ENCODE data around the gene ATP1A1.

The ATP1A1 gene

GRCh38 chr1:116415200-116415698, 42.2 kb downstream of the ATP1A1 start:
- DNase-seq (ENCODE audit: low read depth in 2 of 2) = no peak

GRCh38 chr1:116415699-116416533, 42.9 kb downstream of the ATP1A1 start:
- no peak for DNase-seq (ENCODE audit: low read depth in 2 of 2)

GRCh38 chr1:116416854-116417513, 43.9 kb downstream of the ATP1A1 start:
- no peak for DNase-seq (ENCODE audit: low read depth in 2 of 2)

- no peak for DNase-seq (ENCODE audit: low read depth in 2 of 2)
Measured at GRCh38 chr1:116417678-116418077, 44.6 kb downstream of the ATP1A1 start.

- DNase-seq (ENCODE audit: low read depth in 2 of 2) = peak; percentile 59 to 70
Measured at GRCh38 chr1:116418091-116418830, 45.2 kb downstream of the ATP1A1 start.

- DNase-seq (ENCODE audit: low read depth in 2 of 2) = no peak
Measured at GRCh38 chr1:116420417-116421200, 47.6 kb downstream of the ATP1A1 start.

- DNase-seq (ENCODE audit: low read depth in 2 of 2) = no peak
Measured at GRCh38 chr1:116424438-116424837, 51.4 kb downstream of the ATP1A1 start.

GRCh38 chr1:116424863-116425262, 51.8 kb downstream of the ATP1A1 start:
- DNase-seq (ENCODE audit: low read depth in 2 of 2) = no peak

- no peak for DNase-seq (ENCODE audit: low read depth in 2 of 2)
Measured at GRCh38 chr1:116425987-116426386, 52.9 kb downstream of the ATP1A1 start.

- no peak for DNase-seq (ENCODE audit: low read depth in 2 of 2)
Measured at GRCh38 chr1:116426401-116426800, 53.4 kb downstream of the ATP1A1 start.

- DNase-seq (ENCODE audit: low read depth in 2 of 2) = no peak
Measured at GRCh38 chr1:116428576-116428975, 55.5 kb downstream of the ATP1A1 start.

- no peak for DNase-seq (ENCODE audit: low read depth in 2 of 2)
Measured at GRCh38 chr1:116429821-116430374, 56.9 kb downstream of the ATP1A1 start.

GRCh38 chr1:116431870-116432500, 58.9 kb downstream of the ATP1A1 start:
- no peak for DNase-seq (ENCODE audit: low read depth in 2 of 2)

- DNase-seq (ENCODE audit: low read depth in 2 of 2) = no peak
Measured at GRCh38 chr1:116432655-116433265, 59.7 kb downstream of the ATP1A1 start.

GRCh38 chr1:116433275-116434257, 60.5 kb downstream of the ATP1A1 start:
- DNase-seq (ENCODE audit: low read depth in 2 of 2) = no peak

GRCh38 chr1:116434849-116435248, 61.8 kb downstream of the ATP1A1 start:
- no peak for DNase-seq (ENCODE audit: low read depth in 2 of 2)

- no peak for DNase-seq (ENCODE audit: low read depth in 2 of 2)
Measured at GRCh38 chr1:116435806-116436610, 63.0 kb downstream of the ATP1A1 start.

- DNase-seq (ENCODE audit: low read depth in 2 of 2) = no peak
Measured at GRCh38 chr1:116436611-116436970, 63.5 kb downstream of the ATP1A1 start.
